B cell (primary cell): ENCODE results near the gene BPIFB2. TPM values are rescaled to one million over a fixed set of nuclear protein-coding genes. Genes with fewer than 3 reads are reported as not detected.

Experiments
- ATAC-seq: fragments of 200-7000 bp; cut with Tn5 transposase; one replicate; pipeline ENCODE4 v1.10.0; 2021; ENCODE audit warnings: low read depth, mild to moderate bottlenecking, moderate number of reproducible peaks, moderate library complexity
- CTCF ChIA-PET: fragments of 350-600 bp; sonication (Branson Sonifier 250); formaldehyde crosslinking; loops from one replicate; lab custom pipeline; 2021; ENCODE audit warnings: antibody characterized with exemption, inconsistent platforms; lab: Charles Lee
- POLR2A ChIA-PET: fragments of 350-600 bp; sonication (Branson Sonifier 250); formaldehyde crosslinking; loops from one replicate; lab custom pipeline; 2021; ENCODE audit warnings: antibody characterized with exemption; lab: Charles Lee
- DNase-seq: peaks from one replicate; pipeline ENCODE4 v3.0.0; 2013
- H2AFZ ChIP-seq: 2 replicates; pipeline ENCODE4 v1.6.1; 2012; ENCODE audit warnings: mild to moderate bottlenecking, low read depth, low read length; ENCODE audit not compliant: insufficient read depth, poor library complexity, severe bottlenecking
- H3K27ac ChIP-seq, 2 donors: 1 replicate in 1 of 2; 2 replicates in 1 of 2; pipeline ENCODE4 v1.5.1; 2012 to 2013; ENCODE audit warnings: low read length in 2 of 2, mild to moderate bottlenecking in 2 of 2, moderate library complexity in 1 of 2
- H3K27me3 ChIP-seq, 4 experiments: fragments of 200-600 bp in 1 of 4; sonication (generic) in 1 of 4; replicated peaks in 1 of 4; 1 replicate in 2 of 4; 2 replicates in 2 of 4; pipeline versions ENCODE4 v1.6.1 to v1.7.0; 2013 to 2016; ENCODE audit warnings: low read length in 3 of 4, mild to moderate bottlenecking in 2 of 4, mixed read lengths in 1 of 4, moderate library complexity in 1 of 4; ENCODE audit not compliant: insufficient read depth in 4 of 4, control insufficient read depth in 3 of 4; ENCODE audit errors: control extremely low read depth in 1 of 4
- H3K36me3 ChIP-seq, 2 experiments: replicated peaks in 1 of 2; 1 replicate in 1 of 2; 2 replicates in 1 of 2; pipeline versions ENCODE4 v1.6.1 to v1.7.1; 2013; ENCODE audit warnings: low read length in 1 of 2; ENCODE audit not compliant: insufficient read depth in 2 of 2, control insufficient read depth in 1 of 2; ENCODE audit errors: control extremely low read depth in 1 of 2, extremely low read depth in 1 of 2
- H3K4me1 ChIP-seq, 2 donors: fragments of 200-600 bp in 1 of 2; sonication (generic) in 1 of 2; 1 replicate in 1 of 2; 2 replicates in 1 of 2; pipeline versions ENCODE4 v1.5.1 to v1.6.1; 2013 to 2017; ENCODE audit warnings: low read length in 2 of 2; ENCODE audit not compliant: control insufficient read depth in 2 of 2, insufficient read depth in 2 of 2
- H3K4me2 ChIP-seq: replicated peaks from 2 replicates; pipeline ENCODE3; 2012; ENCODE audit warnings: mild to moderate bottlenecking, low read depth, low read length; ENCODE audit not compliant: poor library complexity, severe bottlenecking
- H3K4me3 ChIP-seq, 5 experiments: fragments of 200-600 bp in 1 of 5; sonication (generic) in 1 of 5; 1 replicate in 3 of 5; 2 replicates in 2 of 5; pipeline versions ENCODE4 v1.5.1 to v1.7.0; 2011 to 2016; ENCODE audit warnings: low read length in 4 of 5, mild to moderate bottlenecking in 4 of 5, low read depth in 2 of 5, control low read depth in 1 of 5, moderate library complexity in 1 of 5; ENCODE audit not compliant: insufficient read depth in 1 of 5; ENCODE audit errors: control extremely low read depth in 1 of 5, extremely low read depth in 1 of 5
- H3K79me2 ChIP-seq: fragments of 200-600 bp; sonication (generic); one replicate; pipeline ENCODE4 v1.6.0; 2016; ENCODE audit warnings: low read length; ENCODE audit not compliant: control insufficient read depth, insufficient read depth
- H3K9ac ChIP-seq: fragments of 200-600 bp; sonication (generic); 2 replicates; pipeline ENCODE4 v1.6.1; 2017; ENCODE audit warnings: mild to moderate bottlenecking, low read length, moderate library complexity
- H3K9me3 ChIP-seq, 3 donors: one replicate each; pipeline versions ENCODE4 v1.6.1 to v1.7.1; 2013; ENCODE audit warnings: low read length in 2 of 3; ENCODE audit not compliant: control insufficient read depth in 2 of 3, insufficient read depth in 1 of 3; ENCODE audit errors: control extremely low read depth in 1 of 3
- H4K20me1 ChIP-seq: 2 replicates; pipeline ENCODE4 v1.6.0; 2012; ENCODE audit warnings: mild to moderate bottlenecking, low read length; ENCODE audit not compliant: insufficient read depth, control insufficient read depth, poor library complexity, severe bottlenecking
- H3K27ac Mint-ChIP-seq: one replicate; pipeline ENCODE4 v1.8.0; 2021; ENCODE audit warnings: mixed read lengths
- H3K27me3 Mint-ChIP-seq: one replicate; pipeline ENCODE4 v1.8.0; 2021; ENCODE audit warnings: mixed read lengths
- H3K4me1 Mint-ChIP-seq: one replicate; pipeline ENCODE4 v1.8.0; 2021; ENCODE audit warnings: mixed read lengths
- H3K4me3 Mint-ChIP-seq: one replicate; pipeline ENCODE4 v1.8.0; 2021; ENCODE audit warnings: mixed read lengths
- H3K9me3 Mint-ChIP-seq: one replicate; pipeline ENCODE4 v1.8.0; 2022; ENCODE audit warnings: mixed read lengths; ENCODE audit not compliant: insufficient read depth
- CTCF ChIP-seq: fragments of 200-600 bp; IDR thresholded peaks from one replicate; pipeline ENCODE4 v1.8.0; 2022; ENCODE audit warnings: antibody characterized with exemption, mild to moderate bottlenecking
- EZH2 ChIP-seq: IDR thresholded peaks from 2 replicates; pipeline ENCODE4 v1.6.1; 2012; ENCODE audit warnings: borderline replicate concordance, low read depth, mild to moderate bottlenecking, moderate library complexity, low read length; ENCODE audit not compliant: insufficient read depth, poor library complexity, severe bottlenecking
- WGBS: methylation state at CpG from one replicate; pipeline ENCODE4 v1.1.5; 2013; ENCODE audit warnings: missing lambda C conversion rate; ENCODE audit not compliant: insufficient coverage; 5-methylcytosine and 5-hydroxymethylcytosine counted together
- intact Hi-C: fragments of 100-400 bp; cut with micrococcal nuclease; formaldehyde crosslinking; loops from one replicate; pipeline ENCODE4 v1.10.0; 2022
- polyA plus RNA-seq: library from polyadenylated mRNA; depleted of rRNA; stranded (reverse); fragments of >200 nt; gene quantifications from 2 replicates; pipeline ENCODE4 v1.2.3, GENCODE V29; 2012
- total RNA-seq, 2 donors: library from RNA; stranded (reverse); fragments of 120-200 nt in 1 of 2; gene quantifications; 1 replicate in 1 of 2; 2 replicates in 1 of 2; pipeline versions ENCODE4 v1.2.3 to v1.2.4, GENCODE V29; 2013 to 2022

Gene BPIFB2
- total and polyA plus RNA-seq, 2 donors (not counting 1 experiment from before 2014, with no cell fraction given), result not detected

DNA sequence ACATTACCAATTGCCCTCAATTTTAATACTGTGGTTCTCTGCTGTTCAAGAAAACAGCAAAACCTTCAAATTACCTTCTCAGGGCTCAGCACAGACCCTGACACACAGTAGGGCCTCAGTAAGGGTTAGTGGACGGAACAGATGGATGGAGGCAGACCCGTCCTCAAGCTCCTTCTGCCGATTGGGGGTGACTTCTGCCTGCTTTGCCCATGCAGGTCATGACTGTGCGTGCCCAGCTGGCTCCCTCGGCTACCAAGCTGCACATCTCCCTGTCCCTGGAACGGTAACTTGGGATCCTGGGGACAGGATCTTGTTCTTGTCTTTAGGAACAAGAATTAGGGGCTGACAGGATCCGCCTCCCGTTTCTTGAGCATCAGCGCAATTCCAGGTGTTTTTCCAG is 62.2 kb downstream of the BPIFB2 start:
- no peaks in the 10 kb centered on the region for H3K9me3 Mint-ChIP-seq
- ATAC-seq (no peak), DNase-seq (no peak)
- TF ChIP-seq CTCF (no peak), EZH2 (no peak)
- Histone ChIP-seq H4K20me1 (no peaks in the 10 kb centered on the region), H3K36me3 (no peaks in the 10 kb centered on the region), H3K79me2 (no peaks in the 10 kb centered on the region), H3K9me3 (no peaks in the 10 kb centered on the region), H3K4me3 (no peak overlapping the region), H3K4me2 (no peak overlapping the region), H3K27ac (no peak overlapping the region), H3K9ac (no peak overlapping the region), H3K4me1 (no peaks in the 10 kb centered on the region), H2AFZ (no peak overlapping the region), H3K27me3 (no peaks in the 10 kb centered on the region)
- peaks cover 7% of the 10 kb centered on the region for H3K27me3 Mint-ChIP-seq
- no peak overlapping the region for H3K27ac Mint-ChIP-seq
- POLR2A ChIA-PET, result no interaction called here
- H3K4me3 Mint-ChIP-seq, result no peak overlapping the region
- intact Hi-C loops, result no loop called here
- WGBS, result 89% methylated on average over 9 of the region's 9 CpGs
- CTCF ChIA-PET, result no interaction called here
- H3K4me1 Mint-ChIP-seq, result no peaks in the 10 kb centered on the region

DNA sequence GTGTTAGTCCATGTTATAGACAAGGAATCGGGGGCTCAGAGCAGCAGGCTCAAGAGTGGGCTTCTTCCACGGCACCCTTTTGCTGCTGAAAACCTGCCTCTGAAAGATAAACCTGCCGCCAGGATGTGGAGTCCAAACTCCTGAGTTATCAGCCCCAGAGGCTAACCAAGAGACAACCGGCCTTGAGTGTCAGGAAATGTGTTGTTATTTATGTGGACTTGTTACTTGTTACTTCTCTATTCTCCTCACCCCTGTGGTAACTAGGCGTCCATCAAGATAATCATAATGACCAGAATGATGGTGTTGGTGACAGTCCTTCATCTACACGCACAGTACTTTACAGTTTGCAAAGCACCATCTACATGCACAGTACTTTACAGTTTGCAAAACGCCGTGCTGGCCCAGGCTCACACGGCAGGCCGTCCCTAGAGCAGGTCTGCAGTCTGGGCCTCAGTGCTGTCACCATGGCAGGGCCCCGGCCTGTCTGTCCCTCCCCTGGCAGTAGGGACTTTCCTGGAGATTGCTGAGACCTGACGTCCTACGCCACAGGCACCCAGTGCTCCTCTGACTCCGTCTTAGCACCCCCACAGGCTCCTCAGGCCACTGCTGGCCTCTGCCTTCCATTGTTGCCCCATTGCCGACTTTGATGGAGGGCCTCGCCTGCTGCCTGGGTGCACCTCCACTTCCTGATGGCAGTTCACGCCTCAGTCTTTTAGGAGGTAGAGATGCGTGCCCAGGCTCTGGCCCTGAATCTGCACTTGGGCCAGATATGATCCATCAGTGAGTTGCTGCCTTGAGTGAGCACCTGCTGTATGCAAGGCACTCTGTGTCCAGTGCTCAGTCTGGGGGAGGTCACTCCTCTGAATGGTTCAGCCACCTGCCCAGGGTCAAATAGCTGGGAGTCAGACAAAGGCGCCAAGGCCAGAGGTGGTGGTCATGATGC is 62.9 kb downstream of the BPIFB2 start:
- H2AFZ ChIP-seq, result no peak overlapping the region
- 75% methylated on average over 16 of the region's 19 CpGs for WGBS

More for the DNA sequence above, 62.9 kb downstream of the BPIFB2 start:
- DNase-seq (no peak), ATAC-seq (no peak)
- CTCF ChIA-PET, result no interaction called here
- H3K4me2 ChIP-seq, result no peak overlapping the region
- TF ChIP-seq CTCF, result no peak
- no peak for TF ChIP-seq EZH2
- intact Hi-C loops, result no loop called here
- H3K9ac ChIP-seq, result no peak overlapping the region
- no peaks in the 10 kb centered on the region for H3K27me3 ChIP-seq
- H3K4me1 ChIP-seq, result no peaks in the 10 kb centered on the region
- no peaks in the 10 kb centered on the region for H3K36me3 ChIP-seq
- Mint-ChIP-seq H3K27me3 (peaks cover 7% of the 10 kb centered on the region), H3K4me1 (no peaks in the 10 kb centered on the region), H3K4me3 (no peak overlapping the region), H3K27ac (no peak overlapping the region), H3K9me3 (no peaks in the 10 kb centered on the region)
- no peaks in the 10 kb centered on the region for H3K79me2 ChIP-seq
- no peak overlapping the region for H3K4me3 ChIP-seq
- POLR2A ChIA-PET, result no interaction called here
- no peaks in the 10 kb centered on the region for H3K9me3 ChIP-seq
- H3K27ac ChIP-seq, result no peak overlapping the region
- no peaks in the 10 kb centered on the region for H4K20me1 ChIP-seq
